Stimulated activated naive CD4-positive, alpha-beta T cell treated with Interleukin-2 at 50 U/mL for 16 hours (primary cell): ENCODE data around the gene GLB1L2.
"Not testable (repeated sequence)": the region's sequence is repeated elsewhere in the genome, so short reads cannot be mapped to it uniquely, and the experiment has no call there.

Source experiments
- DNase-seq: peaks from one replicate; lab custom pipeline; 2025; lab: John Stamatoyannopoulos, UW

GLB1L2 gene

GRCh38 chr11:134331354-134332188 lies at the start of gene GLB1L2:
Gene GLB1L2 (plus strand): TSS chr11:134331988. CDS start chr11:134332062, 74 bp downstream.
- DNase-seq: peak; percentile 78

GRCh38 chr11:134282121-134283045 lies 49.4 kb upstream of the GLB1L2 start:
- DNase-seq: no peak

GRCh38 chr11:134283461-134284230 lies 48.1 kb upstream of the GLB1L2 start:
- DNase-seq: no peak

GRCh38 chr11:134284349-134284748 lies 47.4 kb upstream of the GLB1L2 start:
- not testable (repeated sequence) for DNase-seq

GRCh38 chr11:134287561-134287960 lies 44.2 kb upstream of the GLB1L2 start:
- DNase-seq: no peak

GRCh38 chr11:134288486-134288885 lies 43.3 kb upstream of the GLB1L2 start:
- no peak for DNase-seq

GRCh38 chr11:134289167-134289566 lies 42.6 kb upstream of the GLB1L2 start:
- DNase-seq: no peak

GRCh38 chr11:134289789-134290188 lies 42.0 kb upstream of the GLB1L2 start:
- DNase-seq: no peak

- DNase-seq: no peak
These were observed 41.1 kb upstream of the GLB1L2 start for GRCh38 chr11:134290646-134291045.

- DNase-seq: no peak
These were observed 40.6 kb upstream of the GLB1L2 start for GRCh38 chr11:134291196-134291595.

- DNase-seq: no peak
These were observed 39.1 kb upstream of the GLB1L2 start for GRCh38 chr11:134292661-134293060.

GRCh38 chr11:134293119-134294113 lies 38.4 kb upstream of the GLB1L2 start:
- no peak for DNase-seq

- no peak for DNase-seq
These were observed 37.1 kb upstream of the GLB1L2 start for GRCh38 chr11:134294664-134295063.

GRCh38 chr11:134312223-134312622 lies 19.6 kb upstream of the GLB1L2 start:
- DNase-seq: no peak

GRCh38 chr11:134312807-134313206 lies 19.0 kb upstream of the GLB1L2 start:
- no peak for DNase-seq

GRCh38 chr11:134313379-134313778 lies 18.4 kb upstream of the GLB1L2 start:
- DNase-seq: no peak

- DNase-seq: no peak
These were observed 17.8 kb upstream of the GLB1L2 start for GRCh38 chr11:134313821-134314607.

- DNase-seq: no peak
These were observed 14.7 kb upstream of the GLB1L2 start for GRCh38 chr11:134317103-134317502.

GRCh38 chr11:134321373-134321772 lies 10.4 kb upstream of the GLB1L2 start:
- DNase-seq: not testable (repeated sequence)

GRCh38 chr11:134322553-134322952 lies 9.2 kb upstream of the GLB1L2 start:
- no peak for DNase-seq
